Uterus (tissue), 2 donors: ENCODE data around the gene GNAO1.

Experiments used
- CTCF ChIP-seq, 4 experiments: fragments of 200-600 bp in 2 of 4; fragments of 450-650 bp in 2 of 4; sonication (generic) in 2 of 4; IDR thresholded peaks; one replicate each; pipeline ENCODE4 v1.5.1; 2016 to 2019; ENCODE audit warnings: antibody characterized with exemption in 4 of 4, mild to moderate bottlenecking in 2 of 4, moderate library complexity in 1 of 4
- POLR2A ChIP-seq, 2 donors: fragments of 450-650 bp; IDR thresholded peaks; one replicate each; pipeline ENCODE4 v1.6.1; 2016; ENCODE audit warnings: antibody characterized with exemption in 2 of 2, mild to moderate bottlenecking in 1 of 2, moderate library complexity in 1 of 2

DNA sequence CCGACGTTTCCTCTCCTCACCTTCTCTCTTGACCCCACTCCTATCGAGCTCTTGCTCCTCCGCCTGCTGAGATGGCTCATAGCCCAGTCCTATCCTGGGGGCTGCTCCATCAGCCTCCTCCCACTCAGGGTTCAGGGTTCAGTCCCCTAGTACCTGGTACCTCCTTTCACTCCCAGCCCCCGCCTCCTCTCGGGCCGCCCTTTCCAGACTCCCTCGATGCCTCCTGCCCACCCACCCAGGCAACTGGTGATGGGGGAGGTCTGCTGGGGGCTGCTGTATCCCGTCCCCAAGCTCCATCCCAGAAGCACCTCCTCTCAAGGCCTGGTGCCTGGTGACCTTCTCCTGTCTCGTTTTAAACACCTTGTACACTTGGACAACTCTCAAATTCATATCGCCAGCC, 140.1 kb downstream of the GNAO1 start:
- TF ChIP-seq POLR2A (IDR thresholded peaks at IDR 0.05) (no peak), CTCF (IDR thresholded peaks at IDR 0.05) (no peak)
